HTR-8/SVneo (cell line): Measurements from ENCODE around the gene RBPJL.

Experiments
- DNase-seq: peaks from one replicate; pipeline ENCODE4 v3.0.0; 2011; ENCODE audit warnings: low spot score, mixed read lengths; ENCODE audit not compliant: insufficient read length
- FAIRE-seq: peaks from 2 replicates; lab custom pipeline; 2011; peaks lifted over from hg19 to GRCh38; lab: Jason Lieb, UNC

RBPJL gene

GRCh38 chr20:45315672-45316071, 9.0 kb downstream of the RBPJL start:
- DNase-seq (no peak), FAIRE-seq (no peak)

GRCh38 chr20:45316150-45317080, 9.8 kb downstream of the RBPJL start:
- FAIRE-seq: no peak
- DNase-seq: no peak

- DNase-seq (no peak), FAIRE-seq (no peak)
These were observed 11.2 kb downstream of the RBPJL start for GRCh38 chr20:45317826-45318225.

- no peak for DNase-seq
- FAIRE-seq: no peak
These were observed 11.8 kb downstream of the RBPJL start for GRCh38 chr20:45318386-45318939.

GRCh38 chr20:45318948-45319347, 12.3 kb downstream of the RBPJL start:
- FAIRE-seq (no peak), DNase-seq (no peak)

- no peak for DNase-seq
- FAIRE-seq: no peak
These were observed 14.4 kb downstream of the RBPJL start for GRCh38 chr20:45320948-45321595.

GRCh38 chr20:45322952-45323383, 16.3 kb downstream of the RBPJL start:
- DNase-seq (peak; percentile 84), FAIRE-seq (peak; percentile 88)

- DNase-seq (no peak), FAIRE-seq (peak; percentile 38)
These were observed 17.1 kb downstream of the RBPJL start for GRCh38 chr20:45323731-45324130.

GRCh38 chr20:45325371-45325770, 18.7 kb downstream of the RBPJL start:
- FAIRE-seq: peak; percentile 75

GRCh38 chr20:45328451-45328850, 21.8 kb downstream of the RBPJL start:
- DNase-seq (no peak), FAIRE-seq (peak; percentile 86)

More at GRCh38 chr20:45325371-45325770, 18.7 kb downstream of the RBPJL start:
- DNase-seq: no peak

- no peak for DNase-seq
- peak; percentile 63 for FAIRE-seq
These were observed 23.1 kb downstream of the RBPJL start for GRCh38 chr20:45329497-45330319.

- FAIRE-seq: no peak
- no peak for DNase-seq
These were observed 23.8 kb downstream of the RBPJL start for GRCh38 chr20:45330476-45330875.

- FAIRE-seq: peak; percentile 99
- peak; percentile 77 for DNase-seq
These were observed 30.1 kb downstream of the RBPJL start for GRCh38 chr20:45336530-45337366.

GRCh38 chr20:45337367-45338120, 30.9 kb downstream of the RBPJL start:
- peak; percentile 96 for DNase-seq
- FAIRE-seq: peak; percentile 93

- FAIRE-seq (peak; percentile 28), DNase-seq (no peak)
These were observed 31.7 kb downstream of the RBPJL start for GRCh38 chr20:45338121-45339030.

- DNase-seq (no peak), FAIRE-seq (no peak)
These were observed 32.4 kb downstream of the RBPJL start for GRCh38 chr20:45339084-45339483.

GRCh38 chr20:45339799-45340198, 33.2 kb downstream of the RBPJL start:
- no peak for FAIRE-seq
- DNase-seq: no peak
